Naive thymus-derived CD8-positive, alpha-beta T cell (primary cell): Measurements from ENCODE around the gene TMEM175. TPM values are rescaled to one million over a fixed set of nuclear protein-coding genes. Genes with fewer than 3 reads are reported as not detected.
"Not testable (repeated sequence)": the region's sequence is repeated elsewhere in the genome, so short reads cannot be mapped to it uniquely, and the experiment has no call there.

ENCODE experiments used
- ATAC-seq, 2 donors: fragments of 150-1000 bp; cut with Tn5 transposase in 1 of 2; sonication (Bioruptor Pico), chemical (Tn5 transposase) in 1 of 2; 1 replicate in 1 of 2; 2 replicates in 1 of 2; pipeline ENCODE4 v1.10.0; 2021; ENCODE audit warnings: mild to moderate bottlenecking in 2 of 2, moderate library complexity in 2 of 2
- POLR2A ChIA-PET: fragments of 350-600 bp; sonication (Branson Sonifier 250); formaldehyde crosslinking; loops from one replicate; lab custom pipeline; 2021; ENCODE audit warnings: antibody characterized with exemption; lab: Charles Lee
- DNase-seq, 10 donors: peaks; one replicate each; pipeline versions ENCODE4 v3.0.0 to v3.0.0-alpha.2; 2020 to 2022
- H3K27ac Mint-ChIP-seq, 10 donors: one replicate each; pipeline ENCODE4 v1.8.0; 2020 to 2022; ENCODE audit warnings: mild to moderate bottlenecking in 10 of 10, mixed read lengths in 10 of 10, moderate library complexity in 4 of 10, inconsistent platforms in 1 of 10
- H3K27me3 Mint-ChIP-seq, 5 donors: one replicate each; pipeline ENCODE4 v1.8.0; 2021 to 2022; ENCODE audit warnings: mixed read lengths in 5 of 5
- H3K36me3 Mint-ChIP-seq, 3 donors: one replicate each; pipeline ENCODE4 v1.8.0; 2020 to 2022; ENCODE audit warnings: mixed read lengths in 3 of 3, mild to moderate bottlenecking in 2 of 3, inconsistent platforms in 1 of 3
- H3K4me1 Mint-ChIP-seq, 4 donors: one replicate each; pipeline ENCODE4 v1.8.0; 2021 to 2022; ENCODE audit warnings: mixed read lengths in 4 of 4
- H3K4me3 Mint-ChIP-seq, 10 donors: one replicate each; pipeline ENCODE4 v1.8.0; 2020 to 2022; ENCODE audit warnings: mild to moderate bottlenecking in 10 of 10, mixed read lengths in 10 of 10, moderate library complexity in 6 of 10, inconsistent platforms in 1 of 10
- H3K9me3 Mint-ChIP-seq, 9 donors: one replicate each; pipeline ENCODE4 v1.8.0; 2020 to 2022; ENCODE audit warnings: mixed read lengths in 9 of 9, mild to moderate bottlenecking in 3 of 9, inconsistent platforms in 1 of 9, moderate library complexity in 1 of 9
- polyA plus RNA-seq, 3 donors: library from polyadenylated mRNA; unstranded; fragments of 300-500 nt; fragmentation: Illumina TruSeq; gene quantifications; one replicate each; pipeline ENCODE4 v1.2.3, GENCODE V29; 2021
- total RNA-seq, 8 experiments: library from RNA in 2 of 8; stranded (reverse) in 2 of 8; gene quantifications; one replicate each; pipeline ENCODE4 v1.2.3 and lab custom pipeline; 2021 to 2026

TMEM175 gene
- total and polyA plus RNA-seq, 5 experiments from 2014 or later: 6.4 to 72.9 (median 14.7) TPM

- H3K27ac Mint-ChIP-seq: peak within 1 kb of the TSS in 3 of 10 donors; percentile 33 to 44 (median 43)
- POLR2A ChIA-PET: interaction anchor here (2.6 to 3.0 kb wide), 2 partner anchors 13 to 41 kb away, joined by 9 to 16 read pairs; partner anchors contain the start of genes GAK, IDUA and TMEM175
- peaks cover 6 to 24% (median 19%) of the 10 kb centered on the region in 4 donors for H3K4me1 Mint-ChIP-seq
These were observed 41.5 kb downstream of the TMEM175 start, which contains the start of gene DGKQ for GRCh38 chr4:973431-974397. TSS of gene DGKQ (minus strand) at chr4:973569. CDS start at chr4:973482, 87 bp downstream.

GRCh38 chr4:974668-975067 is 42.4 kb downstream of the TMEM175 start:
- Mint-ChIP-seq H3K4me3 (peak overlapping the region in 2 of 10 donors; percentile 20 to 28), H3K9me3 (peaks cover 0 to 2% (median 0%) of the 10 kb centered on the region in 9 donors), H3K27ac (no peak overlapping the region), H3K4me1 (peaks cover 6 to 23% (median 17%) of the 10 kb centered on the region in 4 donors), H3K36me3 (no peaks in the 10 kb centered on the region), H3K27me3 (no peaks in the 10 kb centered on the region)
- no peak for DNase-seq
- no peak for ATAC-seq
- POLR2A ChIA-PET: interaction anchor here (3.0 kb wide), 1 partner anchor 12 kb away, joined by 16 read pairs; the partner anchor contains the start of gene IDUA

More at GRCh38 chr4:973431-974397, 41.5 kb downstream of the TMEM175 start, which contains the start of gene DGKQ:
- H3K9me3 Mint-ChIP-seq: peaks cover 0 to 2% (median 0%) of the 10 kb centered on the region in 9 donors
- H3K36me3 Mint-ChIP-seq: no peaks in the 10 kb centered on the region
- no peaks in the 10 kb centered on the region for H3K27me3 Mint-ChIP-seq
- DNase-seq: peak; percentile 73 to 93 (median 88)
- ATAC-seq: peak; percentile 79 to 80
- peak within 1 kb of the TSS in 9 of 10 donors; percentile 33 to 71 (median 57) for H3K4me3 Mint-ChIP-seq

GRCh38 chr4:976016-976415 is 43.8 kb downstream of the TMEM175 start:
- H3K4me1 Mint-ChIP-seq: peaks cover 4 to 13% (median 6%) of the 10 kb centered on the region in 4 donors
- DNase-seq, H3K36me3 Mint-ChIP-seq, H3K27me3 Mint-ChIP-seq, H3K9me3 Mint-ChIP-seq, POLR2A ChIA-PET, H3K4me3 Mint-ChIP-seq, ATAC-seq, H3K27ac Mint-ChIP-seq: not testable (repeated sequence)

- POLR2A ChIA-PET: no interaction called here
- Mint-ChIP-seq H3K36me3 (peaks cover 0 to 3% (median 0%) of the 10 kb centered on the region in 3 donors), H3K27me3 (no peaks in the 10 kb centered on the region), H3K9me3 (peaks cover 0 to 2% (median 0%) of the 10 kb centered on the region in 9 donors), H3K4me3 (no peak overlapping the region), H3K4me1 (peaks cover under 1 to 8% (median 7%) of the 10 kb centered on the region in 4 donors), H3K27ac (no peak overlapping the region)
- no peak for ATAC-seq
- DNase-seq: no peak
These were observed 46.9 kb downstream of the TMEM175 start for GRCh38 chr4:978957-979701.

- ATAC-seq (no peak), DNase-seq (no peak)
- Mint-ChIP-seq H3K36me3 (peaks cover 0 to 3% (median 0%) of the 10 kb centered on the region in 3 donors), H3K27ac (no peak overlapping the region), H3K4me3 (no peak overlapping the region), H3K9me3 (no peaks in the 10 kb centered on the region), H3K4me1 (peaks cover 8 to 26% (median 16%) of the 10 kb centered on the region in 4 donors), H3K27me3 (no peaks in the 10 kb centered on the region)
- POLR2A ChIA-PET: interaction anchor here (0.7 kb wide), 1 partner anchor 1817 kb away, joined by 3 read pairs; no protein-coding TSS in a partner anchor
These were observed 50.0 kb downstream of the TMEM175 start for GRCh38 chr4:982291-982690.

GRCh38 chr4:982814-983213 is 50.6 kb downstream of the TMEM175 start:
- H3K4me3 Mint-ChIP-seq: no peak overlapping the region
- H3K36me3 Mint-ChIP-seq: peaks cover 0 to 3% (median 0%) of the 10 kb centered on the region in 3 donors
- H3K27ac Mint-ChIP-seq: no peak overlapping the region
- no peaks in the 10 kb centered on the region for H3K27me3 Mint-ChIP-seq
- DNase-seq (no peak), ATAC-seq (no peak)
- no peaks in the 10 kb centered on the region for H3K9me3 Mint-ChIP-seq
- POLR2A ChIA-PET: no interaction called here
- peaks cover 8 to 28% (median 17%) of the 10 kb centered on the region in 4 donors for H3K4me1 Mint-ChIP-seq

GRCh38 chr4:984336-985054 is 52.2 kb downstream of the TMEM175 start:
- Mint-ChIP-seq H3K4me1 (peaks cover 8 to 37% (median 20%) of the 10 kb centered on the region in 4 donors), H3K36me3 (peaks cover 0 to 3% (median 0%) of the 10 kb centered on the region in 3 donors), H3K27ac (peak overlapping the region in 9 of 10 donors; percentile 79 to 92 (median 87)), H3K4me3 (peak overlapping the region; percentile 63 to 92 (median 88)), H3K27me3 (no peaks in the 10 kb centered on the region), H3K9me3 (no peaks in the 10 kb centered on the region)
- DNase-seq: no peak
- ATAC-seq: no peak
- POLR2A ChIA-PET: interaction anchor here (1.6 kb wide), 1 partner anchor 52 kb away, joined by 4 read pairs; the partner anchor contains the start of genes GAK and TMEM175

GRCh38 chr4:985123-985830 is 53.0 kb downstream of the TMEM175 start:
- H3K27me3 Mint-ChIP-seq: no peaks in the 10 kb centered on the region
- POLR2A ChIA-PET: interaction anchor here (1.6 to 2.7 kb wide), 2 partner anchors 15 to 53 kb away, joined by 4 to 14 read pairs; partner anchors contain the start of genes GAK and TMEM175

GRCh38 chr4:986428-986878 is 54.2 kb downstream of the TMEM175 start:
- POLR2A ChIA-PET: interaction anchor here (0.6 to 2.7 kb wide), 9 partner anchors 13 to 727 kb away, joined by 3 to 16 read pairs (median 9); partner anchors contain the start of genes DGKQ, FGFRL1, GAK and TMEM175
- H3K4me1 Mint-ChIP-seq: peaks cover 5 to 35% (median 20%) of the 10 kb centered on the region in 4 donors
- H3K27ac Mint-ChIP-seq: peak overlapping the region; percentile 63 to 95 (median 92)
- H3K4me3 Mint-ChIP-seq: peak overlapping the region; percentile 83 to 94 (median 90)
- no peaks in the 10 kb centered on the region for H3K9me3 Mint-ChIP-seq
- no peaks in the 10 kb centered on the region for H3K27me3 Mint-ChIP-seq
- ATAC-seq: peak; percentile 16 to 28
- DNase-seq: no peak
- peaks cover 0 to 2% (median 0%) of the 10 kb centered on the region in 3 donors for H3K36me3 Mint-ChIP-seq

More at GRCh38 chr4:985123-985830, 53.0 kb downstream of the TMEM175 start:
- DNase-seq: peak; percentile 54 to 84 (median 62)
- Mint-ChIP-seq H3K27ac (peak overlapping the region in 9 of 10 donors; percentile 79 to 92 (median 87)), H3K9me3 (no peaks in the 10 kb centered on the region), H3K4me3 (peak overlapping the region; percentile 78 to 92 (median 90)), H3K36me3 (peaks cover 0 to 5% (median 0%) of the 10 kb centered on the region in 3 donors), H3K4me1 (peaks cover 5 to 37% (median 20%) of the 10 kb centered on the region in 4 donors)
- ATAC-seq: peak; percentile 35 to 61

- Mint-ChIP-seq H3K27ac (peak within 1 kb of the TSS; percentile 63 to 95 (median 92)), H3K9me3 (no peaks in the 10 kb centered on the region), H3K27me3 (no peaks in the 10 kb centered on the region), H3K36me3 (peaks cover 0 to 2% (median 0%) of the 10 kb centered on the region in 3 donors), H3K4me3 (peak within 1 kb of the TSS; percentile 83 to 94 (median 90)), H3K4me1 (peaks cover 5 to 35% (median 20%) of the 10 kb centered on the region in 4 donors)
- peak; percentile 85 to 89 for ATAC-seq
- DNase-seq: peak; percentile 82 to 93 (median 89)
- POLR2A ChIA-PET: interaction anchor here (0.6 to 2.7 kb wide), 9 partner anchors 14 to 727 kb away, joined by 3 to 16 read pairs (median 9); partner anchors contain the start of genes DGKQ, FGFRL1, GAK and TMEM175
These were observed 54.8 kb downstream of the TMEM175 start, which contains the start of gene IDUA for GRCh38 chr4:986879-987623. TSS of gene IDUA (plus strand) at chr4:987044. CDS start at chr4:987085, 41 bp downstream.
